HG02981 (cell line): Measurements from ENCODE around the gene C17orf58.
A peak's percentile ranks its signal among the peaks of the same experiment; 100 is the strongest.
"Not testable (repeated sequence)": the region's sequence is repeated elsewhere in the genome, so short reads cannot be mapped to it uniquely, and the experiment has no call there.

ENCODE experiments used
- ATAC-seq: cut with Tn5 transposase; IDR thresholded peaks from one replicate; pipeline ENCODE4 v1.9.1; 2021; ENCODE audit warnings: mild to moderate bottlenecking, moderate library complexity; ENCODE audit not compliant: unreplicated experiment

Gene C17orf58

GRCh38 chr17:67996301-67997171, at the start of gene C17orf58:
Gene C17orf58, minus strand, starts transcription at chr17:67996469. Its CDS starts 271 bp downstream, at chr17:67996198.
- ATAC-seq = not testable (repeated sequence)

DNA sequence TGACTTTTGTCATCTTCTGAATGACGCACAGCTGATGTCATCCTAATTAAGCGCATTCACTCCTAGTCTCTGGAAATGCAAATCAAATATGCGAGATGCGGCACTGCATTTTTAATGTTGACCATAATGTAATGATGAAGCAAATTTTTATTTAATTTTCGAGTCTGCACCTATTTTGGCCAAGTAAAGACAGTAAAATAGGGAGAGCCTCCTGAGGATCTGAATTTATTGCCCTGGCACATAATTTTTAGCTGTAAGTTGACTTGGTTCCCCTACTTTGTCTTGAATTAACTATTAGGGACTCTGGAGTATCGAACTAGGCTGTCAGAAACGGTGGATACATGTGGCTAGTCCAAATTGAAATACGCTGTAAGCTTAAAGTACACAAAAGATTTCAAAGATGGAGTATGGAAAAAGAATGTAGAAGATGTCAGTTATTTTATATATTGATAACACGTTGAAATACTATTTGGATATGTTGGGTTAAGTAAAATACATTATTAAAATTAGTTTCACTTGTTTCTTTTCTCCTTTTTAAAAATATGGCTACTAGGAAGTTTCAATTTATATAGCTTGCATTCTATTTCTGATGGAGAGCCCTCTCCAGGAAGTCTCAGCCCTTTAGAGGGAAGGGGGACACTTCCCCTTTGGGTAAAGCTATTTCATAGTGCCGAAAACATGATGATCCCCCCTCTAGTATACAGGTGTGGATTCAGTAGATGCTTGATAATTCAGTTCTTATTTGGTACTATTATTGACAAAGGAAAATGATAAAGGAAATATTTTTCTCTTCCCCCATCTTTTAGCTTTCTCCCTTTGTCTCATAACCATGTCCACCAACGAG, 40.3 kb upstream of the C17orf58 start:
- ATAC-seq = no peak

- peak; percentile 88 for ATAC-seq
These were observed 39.4 kb upstream of the C17orf58 start, which contains the start of gene KPNA2 for GRCh38 chr17:68035523-68036303. Gene KPNA2, plus strand, starts transcription at chr17:68035735. Its CDS starts 1,398 bp downstream, at chr17:68037133.

DNA sequence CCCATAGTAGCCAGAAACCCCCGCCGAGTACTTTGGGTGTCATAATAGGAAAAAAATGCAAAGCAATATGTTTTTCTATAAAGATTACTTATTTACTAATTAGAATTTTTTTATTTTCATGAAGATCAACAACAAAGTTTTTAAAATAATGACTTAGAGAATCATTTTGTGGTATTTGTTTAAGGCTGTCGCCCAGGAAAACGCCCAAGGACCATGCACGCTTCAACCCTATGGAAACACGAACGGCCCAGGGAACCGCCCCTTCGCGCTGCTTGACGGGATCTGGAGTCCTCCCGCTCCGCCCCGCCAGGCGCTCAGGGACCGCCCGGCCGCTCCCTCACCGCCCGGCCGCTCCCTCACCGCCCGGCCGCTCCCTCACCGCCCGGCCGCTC, 38.9 kb upstream of the C17orf58 start:
- ATAC-seq = peak; percentile 92

- ATAC-seq = no peak
These were observed 38.1 kb upstream of the C17orf58 start for GRCh38 chr17:68034452-68034776.

DNA sequence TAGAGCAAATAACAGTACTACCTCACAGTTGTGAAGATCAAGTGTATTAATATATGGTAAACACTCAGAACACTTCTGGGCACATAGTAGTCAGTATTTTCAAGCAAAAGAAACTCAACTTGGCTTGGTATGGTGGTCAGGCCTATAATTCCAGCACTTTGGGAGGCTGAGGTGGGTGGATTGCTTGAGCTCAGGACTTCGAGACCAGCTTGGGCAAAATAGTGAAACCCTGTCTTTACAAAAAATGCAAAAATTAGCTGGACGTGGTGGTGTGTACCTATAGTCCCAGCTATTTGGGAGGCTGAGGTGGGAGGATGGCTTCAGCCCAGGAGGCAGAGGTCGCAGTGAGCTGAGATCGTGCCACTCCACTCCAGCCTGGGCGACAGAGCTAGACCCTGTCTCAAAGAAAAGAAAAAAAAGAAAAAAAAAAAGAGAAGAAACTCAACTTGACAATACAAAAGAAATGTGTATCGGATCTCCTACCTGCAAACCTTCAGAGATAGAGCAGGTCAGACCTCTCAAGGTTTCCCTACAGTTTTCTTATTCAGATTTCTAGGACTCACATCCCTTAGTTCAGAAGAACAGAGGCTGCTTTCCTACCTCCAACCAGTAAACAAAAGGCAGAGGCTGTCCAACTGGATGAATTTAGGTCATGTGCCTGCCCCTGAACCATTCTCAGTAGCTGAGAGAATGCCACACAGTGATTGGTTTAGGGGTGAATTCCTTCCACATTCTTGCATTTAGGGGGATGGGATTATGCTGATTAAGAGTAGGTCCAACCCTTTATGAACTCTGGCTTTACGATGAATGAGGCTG, 37.6 kb upstream of the C17orf58 start:
- ATAC-seq = no peak

DNA sequence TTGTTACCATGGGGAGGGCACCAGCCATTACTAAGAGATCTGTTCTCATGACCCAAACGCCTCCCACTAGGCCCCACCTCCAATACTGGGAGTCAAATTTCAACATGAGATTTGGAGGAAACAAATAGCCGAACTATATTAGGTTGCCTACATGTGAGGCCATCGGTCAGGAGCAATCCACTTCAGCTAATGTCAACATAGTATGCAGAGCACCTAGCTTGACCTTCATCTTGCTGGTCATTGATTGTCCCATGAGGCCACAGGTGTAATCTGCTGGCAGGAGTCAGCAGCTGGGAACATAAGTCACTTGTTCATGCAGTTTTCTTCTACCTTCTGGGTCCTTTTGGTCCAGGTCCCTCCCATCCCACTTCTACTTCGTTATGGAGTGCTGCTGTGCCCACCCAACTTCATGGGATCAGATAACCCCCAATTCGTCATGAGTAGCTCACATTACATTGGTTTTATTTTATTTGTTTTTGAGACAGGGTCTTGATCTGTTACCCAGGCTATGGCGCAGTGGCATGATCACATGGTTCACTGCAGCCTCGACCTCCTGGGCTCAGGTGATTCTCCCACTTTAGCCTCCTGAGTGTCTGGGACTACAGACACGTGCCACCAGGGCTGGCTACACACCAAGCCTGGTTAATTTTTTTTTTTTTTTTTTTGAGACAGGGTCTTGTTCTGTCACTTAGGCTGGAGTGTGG, 33.4 kb upstream of the C17orf58 start:
- no peak for ATAC-seq

DNA sequence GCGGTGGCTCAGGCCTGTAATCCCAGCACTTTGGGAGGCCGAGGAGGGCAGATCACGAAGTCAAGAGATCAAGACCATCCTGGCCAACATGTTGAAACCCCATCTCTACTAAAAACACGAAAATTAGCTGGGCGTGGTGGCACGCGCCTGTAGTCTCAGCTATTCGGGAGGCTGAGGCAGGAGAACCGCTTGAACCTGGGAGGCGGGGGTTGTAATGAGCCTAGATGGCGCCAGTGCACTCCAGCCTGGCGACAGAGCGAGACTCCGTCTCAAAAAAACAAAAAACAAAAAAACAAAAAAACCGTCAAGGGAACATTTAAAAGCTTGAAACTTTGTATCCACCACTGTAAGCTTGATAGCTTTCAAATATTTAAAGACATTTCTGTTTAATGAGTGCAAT, 26.3 kb upstream of the C17orf58 start:
- ATAC-seq = not testable (repeated sequence)

- ATAC-seq = no peak
These were observed 25.7 kb upstream of the C17orf58 start for GRCh38 chr17:68021963-68022362.

- not testable (repeated sequence) for ATAC-seq
These were observed 24.5 kb upstream of the C17orf58 start for GRCh38 chr17:68020791-68021190.

- ATAC-seq = no peak
These were observed 24.1 kb upstream of the C17orf58 start for GRCh38 chr17:68020409-68020756.

DNA sequence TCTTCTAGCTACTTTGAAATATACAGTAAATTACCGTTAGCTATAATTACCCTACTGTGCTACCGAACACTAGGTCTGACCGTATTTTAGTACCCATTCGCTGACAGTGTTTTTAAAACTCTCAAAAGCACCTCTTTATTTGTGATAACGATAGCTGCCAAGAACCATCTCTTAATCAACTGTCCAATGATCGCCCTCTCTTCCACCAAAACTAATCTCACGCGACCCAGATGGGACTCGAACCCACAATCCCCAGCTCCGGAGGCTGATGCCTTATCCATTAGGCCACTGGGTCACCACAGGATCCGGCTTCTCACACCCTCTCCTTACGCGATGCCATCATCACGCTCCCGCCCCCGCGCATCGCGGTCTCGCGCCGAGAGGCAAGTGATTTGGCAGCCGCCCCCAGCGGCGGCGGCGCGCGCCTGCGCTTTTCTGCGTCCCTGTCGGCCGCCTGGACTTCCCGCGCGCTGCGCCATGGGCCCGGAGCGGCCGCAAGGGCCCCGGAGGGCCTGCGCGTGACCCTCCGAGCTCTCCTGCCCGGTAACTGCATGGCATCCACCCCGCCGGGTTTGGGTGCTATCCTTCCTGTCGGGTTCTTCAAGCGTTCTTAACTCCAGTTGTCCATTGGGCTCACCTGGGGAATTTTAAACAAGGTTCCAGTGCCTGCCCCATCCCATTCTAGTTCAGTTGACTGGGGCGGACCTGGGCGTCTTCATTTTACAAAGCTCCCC, 23.6 kb upstream of the C17orf58 start:
- ATAC-seq = peak; percentile 94

- ATAC-seq = no peak
These were observed 23.0 kb upstream of the C17orf58 start for GRCh38 chr17:68019336-68019674.

DNA sequence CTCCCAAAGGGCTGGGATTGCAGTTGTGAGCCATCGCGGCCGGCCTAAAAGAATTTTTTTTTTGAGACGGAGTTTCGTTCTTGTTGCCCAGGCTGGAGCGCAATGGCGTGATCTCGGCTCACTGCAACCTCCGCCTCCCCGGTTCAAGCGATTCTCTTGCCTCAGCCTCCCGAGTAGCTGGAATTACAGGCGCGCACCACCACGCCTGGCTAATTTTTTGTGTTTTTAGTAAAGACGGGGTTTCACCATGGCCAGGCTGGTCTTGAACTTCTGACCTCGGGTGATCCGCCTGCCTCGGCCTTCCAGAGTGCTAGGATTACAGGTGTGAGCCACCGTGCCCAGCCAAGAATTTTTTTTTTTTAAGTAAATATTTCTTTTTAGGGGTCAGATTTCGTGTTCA, 22.2 kb upstream of the C17orf58 start:
- not testable (repeated sequence) for ATAC-seq

GRCh38 chr17:68016838-68017237, 20.6 kb upstream of the C17orf58 start:
- ATAC-seq = no peak

DNA sequence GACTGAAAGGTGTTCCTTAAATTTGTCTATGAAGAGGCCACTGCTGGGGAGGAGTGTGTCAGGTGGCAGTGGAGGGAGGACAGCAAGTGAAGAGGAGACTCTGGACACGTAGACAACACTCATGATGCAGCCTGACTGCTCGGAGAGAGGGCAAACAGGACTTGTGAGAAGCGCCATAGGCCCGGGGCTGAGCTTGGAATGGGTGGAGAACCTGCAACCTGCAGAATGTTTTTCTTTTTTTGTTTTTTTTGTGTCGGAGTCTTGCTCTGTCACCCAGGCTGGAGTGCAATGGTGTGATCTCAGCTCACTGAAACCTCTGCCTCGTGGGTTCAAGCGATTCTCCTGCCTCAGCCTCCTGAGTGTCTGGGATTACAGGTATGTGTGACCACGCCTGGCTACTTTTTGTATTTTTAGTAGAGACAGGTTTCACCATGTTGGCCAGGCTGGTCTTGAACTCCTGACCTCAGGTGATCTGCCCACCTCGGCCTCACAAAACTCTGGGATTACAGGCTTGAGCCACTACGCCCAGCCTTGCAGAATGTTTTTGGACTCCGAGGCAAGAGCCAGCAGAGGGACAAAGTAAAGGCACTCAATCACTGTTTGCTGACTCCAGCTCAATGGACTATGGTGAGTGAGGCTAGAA, 18.9 kb upstream of the C17orf58 start:
- ATAC-seq = no peak

GRCh38 chr17:68013385-68013784, 17.1 kb upstream of the C17orf58 start:
- no peak for ATAC-seq

- ATAC-seq = no peak
These were observed 15.0 kb upstream of the C17orf58 start for GRCh38 chr17:68011199-68011665.

DNA sequence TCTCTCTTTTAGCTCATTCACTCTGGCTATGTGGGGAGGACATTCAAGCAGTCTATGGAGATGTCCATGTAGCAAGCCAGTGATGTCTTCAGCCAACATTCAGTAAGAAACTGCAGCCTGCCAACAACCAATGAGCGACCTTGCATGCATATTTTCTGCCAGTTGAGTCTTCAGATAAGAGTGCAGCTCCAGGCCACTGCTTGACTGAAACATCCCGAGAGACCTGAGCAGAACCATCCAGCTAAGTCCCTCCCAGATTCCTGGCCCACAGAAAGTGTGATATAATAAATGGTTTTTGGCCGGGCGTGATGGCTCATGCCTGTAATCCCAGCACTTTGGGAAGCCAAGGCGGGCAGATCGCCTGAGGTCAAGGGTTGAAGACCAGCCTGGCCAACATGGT, 10.5 kb upstream of the C17orf58 start:
- ATAC-seq = no peak
